Adrenal gland (tissue), 5 donors: Measurements from ENCODE around the gene CBX8.

Source experiments
- CTCF ChIP-seq, 6 experiments: fragments of 450-650 bp in 4 of 6; fragments of 200-600 bp in 2 of 6; sonication (generic) in 1 of 6; IDR thresholded peaks; 1 replicate in 5 of 6; 2 replicates in 1 of 6; pipeline versions ENCODE4 v1.5.1 to v1.8.0; 2016 to 2021; ENCODE audit warnings: antibody characterized with exemption in 6 of 6, mild to moderate bottlenecking in 2 of 6, moderate library complexity in 1 of 6
- POLR2A ChIP-seq, 2 donors: fragments of 450-650 bp; IDR thresholded peaks; one replicate each; pipeline ENCODE4 v1.6.1; 2017; ENCODE audit warnings: antibody characterized with exemption in 2 of 2, mild to moderate bottlenecking in 2 of 2, moderate library complexity in 1 of 2
- donor health status: DM: no; HTN: no; CAD: no.

GRCh38 chr17:79781736-79782575 lies 14.9 kb downstream of the CBX8 start:
- TF ChIP-seq CTCF (IDR thresholded peaks at IDR 0.05) (no peak), POLR2A (IDR thresholded peaks at IDR 0.05) (no peak)
